AG09319 (cell line): ENCODE results near the gene NBR1.
"Not testable (repeated sequence)": the region's sequence is repeated elsewhere in the genome, so short reads cannot be mapped to it uniquely, and the experiment has no call there.

Experiments used
- DNase-seq: peaks from one replicate; pipeline ENCODE4 v3.0.0-alpha.2; 2010; ENCODE audit warnings: low read depth; ENCODE audit errors: extremely low read depth
- TF ChIP-seq, protein P1 (sequence below): IDR thresholded peaks from 2 replicates; pipeline ENCODE4 v1.5.1; 2011; ENCODE audit warnings: low read depth, mild to moderate bottlenecking, inconsistent platforms, low read length, moderate library complexity

NBR1 gene

GRCh38 chr17:43134774-43135453, 36.1 kb upstream of the NBR1 start:
- no peak for DNase-seq
- TF ChIP-seq, protein P1, sequence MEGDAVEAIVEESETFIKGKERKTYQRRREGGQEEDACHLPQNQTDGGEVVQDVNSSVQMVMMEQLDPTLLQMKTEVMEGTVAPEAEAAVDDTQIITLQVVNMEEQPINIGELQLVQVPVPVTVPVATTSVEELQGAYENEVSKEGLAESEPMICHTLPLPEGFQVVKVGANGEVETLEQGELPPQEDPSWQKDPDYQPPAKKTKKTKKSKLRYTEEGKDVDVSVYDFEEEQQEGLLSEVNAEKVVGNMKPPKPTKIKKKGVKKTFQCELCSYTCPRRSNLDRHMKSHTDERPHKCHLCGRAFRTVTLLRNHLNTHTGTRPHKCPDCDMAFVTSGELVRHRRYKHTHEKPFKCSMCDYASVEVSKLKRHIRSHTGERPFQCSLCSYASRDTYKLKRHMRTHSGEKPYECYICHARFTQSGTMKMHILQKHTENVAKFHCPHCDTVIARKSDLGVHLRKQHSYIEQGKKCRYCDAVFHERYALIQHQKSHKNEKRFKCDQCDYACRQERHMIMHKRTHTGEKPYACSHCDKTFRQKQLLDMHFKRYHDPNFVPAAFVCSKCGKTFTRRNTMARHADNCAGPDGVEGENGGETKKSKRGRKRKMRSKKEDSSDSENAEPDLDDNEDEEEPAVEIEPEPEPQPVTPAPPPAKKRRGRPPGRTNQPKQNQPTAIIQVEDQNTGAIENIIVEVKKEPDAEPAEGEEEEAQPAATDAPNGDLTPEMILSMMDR = no peak

DNA sequence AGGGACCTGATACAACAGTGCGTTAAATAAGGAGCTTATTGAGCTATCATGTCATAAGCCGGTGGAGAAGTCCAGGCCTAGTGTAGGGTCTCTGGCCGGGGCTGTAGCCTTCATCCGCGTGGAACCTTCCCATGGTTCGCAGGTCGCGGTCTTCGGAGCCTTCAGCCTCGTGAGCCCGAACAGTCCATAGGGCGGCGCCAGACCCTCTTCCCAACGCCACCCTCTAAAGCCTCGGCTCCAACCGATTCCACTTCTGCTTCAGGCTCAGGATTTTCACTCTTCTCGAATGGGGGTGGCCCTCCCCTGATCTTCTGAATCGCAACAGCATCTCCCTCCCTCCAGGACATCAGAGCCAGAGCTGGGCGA, 35.6 kb upstream of the NBR1 start:
- TF ChIP-seq, protein P1 = no peak
- DNase-seq = no peak

- not testable (repeated sequence) for DNase-seq
Measured at GRCh38 chr17:43136574-43136973, 34.4 kb upstream of the NBR1 start.

- not testable (repeated sequence) for DNase-seq
Measured at GRCh38 chr17:43138531-43138930, 32.5 kb upstream of the NBR1 start.

DNA sequence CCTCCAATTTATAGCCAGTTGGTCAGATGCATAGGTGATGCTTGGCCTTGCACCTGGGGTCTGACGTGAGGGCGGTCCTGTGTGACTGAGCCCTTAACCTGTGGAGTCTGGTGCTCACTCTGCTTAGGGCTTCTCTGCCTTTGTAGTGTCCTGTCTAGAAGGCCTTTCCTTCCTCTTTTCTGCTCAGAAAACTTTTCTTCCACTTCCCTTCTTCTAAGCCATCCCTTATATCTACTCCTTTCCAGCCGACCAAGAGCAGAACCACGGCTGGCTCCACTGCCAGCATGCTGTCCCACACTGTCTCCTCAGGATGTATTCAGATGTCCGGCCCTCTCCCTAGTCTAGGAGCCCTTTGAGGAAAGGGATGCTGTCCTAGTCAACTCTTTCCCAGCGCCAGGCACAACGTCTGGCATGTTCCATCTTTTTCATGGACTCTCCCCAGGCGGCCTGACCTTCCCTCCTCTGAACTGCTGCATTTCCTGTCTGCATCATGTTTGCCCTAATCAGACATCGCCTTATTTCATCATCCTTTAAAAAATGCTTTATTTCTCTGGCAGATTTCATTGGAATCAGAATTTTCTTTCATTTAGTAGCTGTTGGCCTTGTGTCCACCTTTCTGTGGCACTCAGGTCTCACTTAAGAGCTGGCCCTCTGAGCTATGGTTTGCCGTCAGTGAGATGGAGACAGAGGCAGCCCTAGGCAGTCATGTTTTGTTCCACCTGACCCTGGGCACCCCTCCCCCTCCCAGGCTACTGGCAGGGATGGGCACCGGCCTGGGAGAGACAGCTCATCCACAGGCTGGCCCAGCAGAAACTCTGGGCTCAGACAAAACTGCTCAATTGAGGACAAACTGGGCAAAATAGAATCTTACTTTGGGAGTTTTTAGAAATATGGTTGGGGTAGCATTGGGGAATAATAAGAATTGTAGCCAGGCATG, 30.4 kb upstream of the NBR1 start:
- TF ChIP-seq, protein P1 = no peak
- no peak for DNase-seq

DNA sequence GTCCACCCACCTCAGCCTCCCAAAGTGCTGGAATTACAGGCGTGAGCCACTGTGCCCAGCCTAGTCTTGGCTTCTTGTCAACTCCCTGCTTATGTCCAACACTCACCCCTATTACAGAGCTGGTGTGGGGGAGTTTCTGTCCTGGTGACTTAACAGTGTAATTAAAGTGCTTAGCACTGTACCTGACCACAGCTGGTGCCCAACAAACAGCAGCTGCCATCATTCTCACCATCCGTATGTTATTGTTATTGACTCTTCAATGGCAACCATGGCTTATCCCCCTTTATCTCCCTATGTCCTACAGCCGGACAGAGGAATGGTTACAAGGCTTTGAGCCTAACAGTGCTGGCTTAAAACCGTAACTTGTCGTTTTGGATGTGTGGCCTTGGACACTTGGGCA, 28.9 kb upstream of the NBR1 start:
- TF ChIP-seq, protein P1 = no peak

GRCh38 chr17:43143201-43143600, 27.8 kb upstream of the NBR1 start:
- TF ChIP-seq, protein P1 = no peak
- no peak for DNase-seq

More for the DNA sequence above, 28.9 kb upstream of the NBR1 start:
- DNase-seq = no peak

- no peak for DNase-seq
- TF ChIP-seq, protein P1 = no peak
Measured at GRCh38 chr17:43146649-43147048, 24.4 kb upstream of the NBR1 start.
